H1 (cell line): ENCODE measurements around the gene CDK5R2. TPM values are rescaled to one million over a fixed set of nuclear protein-coding genes. Genes with fewer than 3 reads are reported as not detected.

ENCODE experiments used
- CTCF ChIA-PET: fragments of 300-600 bp; sonication (Branson Sonifier 250); formaldehyde crosslinking; loops from one replicate; lab custom pipeline; 2021; ENCODE audit not compliant: partially characterized antibody; lab: Charles Lee
- POLR2A ChIA-PET: fragments of 300-600 bp; sonication (Branson Sonifier 250); formaldehyde crosslinking; loops from one replicate; lab custom pipeline; 2021; ENCODE audit warnings: inconsistent platforms; ENCODE audit not compliant: partially characterized antibody; lab: Charles Lee
- DNase-seq, 2 experiments: peaks; one replicate each; pipeline versions ENCODE4 v3.0.0 to v3.0.0-alpha.2; 2010 to 2022; ENCODE audit warnings: low spot score in 2 of 2, low read depth in 1 of 2, mixed read lengths in 1 of 2
- FAIRE-seq: peaks from 2 replicates; lab custom pipeline; 2011; peaks lifted over from hg19 to GRCh38; lab: Jason Lieb, UNC
- H2AFZ ChIP-seq: 2 replicates; pipeline ENCODE4 v1.8.1; 2012; ENCODE audit warnings: low read length, inconsistent platforms
- H2AK5ac ChIP-seq: 2 replicates; pipeline ENCODE4 v1.6.1; 2013; ENCODE audit warnings: low read depth, low read length
- H2BK120ac ChIP-seq: replicated peaks from 2 replicates; pipeline ENCODE3; 2013; ENCODE audit warnings: low read depth, low read length, inconsistent platforms
- H2BK12ac ChIP-seq: 2 replicates; pipeline ENCODE4 v1.6.1; 2013; ENCODE audit warnings: low read depth, low read length
- H2BK15ac ChIP-seq: 2 replicates; pipeline ENCODE4 v1.6.1; 2013; ENCODE audit warnings: low read length
- H2BK20ac ChIP-seq: 2 replicates; pipeline ENCODE4 v1.6.1; 2013; ENCODE audit warnings: low read length
- H2BK5ac ChIP-seq: 2 replicates; pipeline ENCODE4 v1.6.1; 2013; ENCODE audit warnings: low read depth, low read length
- H3K14ac ChIP-seq: 2 replicates; pipeline ENCODE4 v1.6.1; 2013; ENCODE audit warnings: inconsistent platforms; ENCODE audit not compliant: insufficient read length
- H3K18ac ChIP-seq: 2 replicates; pipeline ENCODE4 v1.6.1; 2013; ENCODE audit warnings: low read length; ENCODE audit errors: extremely low read depth
- H3K23ac ChIP-seq: 2 replicates; pipeline ENCODE4 v1.6.1; 2013; ENCODE audit warnings: inconsistent platforms; ENCODE audit not compliant: insufficient read length
- H3K23me2 ChIP-seq: 2 replicates; pipeline ENCODE4 v1.6.1; 2013; ENCODE audit warnings: low read depth, low read length
- H3K27ac ChIP-seq: 2 replicates; pipeline ENCODE4 v1.6.1; 2011; ENCODE audit warnings: low read depth, low read length, inconsistent platforms
- H3K27me3 ChIP-seq, 4 experiments: replicated peaks in 1 of 4; 1 replicate in 1 of 4; 2 replicates in 3 of 4; pipeline versions ENCODE4 v1.6.1 to v1.8.1; 2011 to 2013; ENCODE audit warnings: low read length in 3 of 4, mild to moderate bottlenecking in 3 of 4, inconsistent platforms in 2 of 4, mixed read lengths in 2 of 4, moderate library complexity in 1 of 4; ENCODE audit not compliant: control insufficient read depth in 3 of 4, insufficient read depth in 3 of 4; ENCODE audit errors: extremely low read depth in 1 of 4
- H3K36me3 ChIP-seq, 4 experiments: 2 replicates each; pipeline versions ENCODE4 v1.6.1 to v1.8.1; 2011 to 2013; ENCODE audit warnings: mild to moderate bottlenecking in 4 of 4, low read length in 3 of 4, moderate library complexity in 2 of 4, control low read depth in 1 of 4, inconsistent platforms in 1 of 4; ENCODE audit not compliant: insufficient read depth in 4 of 4, control insufficient read depth in 2 of 4
- H3K4ac ChIP-seq: replicated peaks from 2 replicates; pipeline ENCODE3; 2013; ENCODE audit warnings: low read length, low read depth, mixed read lengths, inconsistent platforms; ENCODE audit not compliant: insufficient read length
- H3K4me1 ChIP-seq, 4 experiments: replicated peaks in 1 of 4; 1 replicate in 1 of 4; 2 replicates in 3 of 4; pipeline versions ENCODE4 v1.6.1 to v1.8.1; 2011 to 2013; ENCODE audit warnings: low read length in 3 of 4, inconsistent platforms in 2 of 4, mixed read lengths in 1 of 4; ENCODE audit not compliant: insufficient read depth in 4 of 4, control insufficient read depth in 3 of 4
- H3K4me2 ChIP-seq, 2 experiments: 2 replicates each; pipeline versions ENCODE4 v1.6.1 to v1.8.1; 2011 to 2013; ENCODE audit warnings: low read depth in 2 of 2, low read length in 2 of 2, control low read depth in 1 of 2, inconsistent platforms in 1 of 2, mild to moderate bottlenecking in 1 of 2; ENCODE audit not compliant: insufficient read depth in 1 of 2
- H3K4me3 ChIP-seq, 4 experiments: fragments of 200-600, 300-600 bp in 1 of 4; sonication (generic), shearing (Covaris generic), sonication (Bioruptor Twin) in 1 of 4; 2 replicates each; pipeline versions ENCODE4 v1.5.1 to v1.8.1; 2011 to 2016; ENCODE audit warnings: low read length in 4 of 4, low read depth in 3 of 4, control low read depth in 2 of 4, inconsistent platforms in 2 of 4, mild to moderate bottlenecking in 2 of 4, mixed read lengths in 1 of 4, moderate library complexity in 1 of 4; ENCODE audit not compliant: insufficient read depth in 2 of 4; ENCODE audit errors: extremely low read depth in 1 of 4
- H3K56ac ChIP-seq: replicated peaks from 2 replicates; pipeline ENCODE3; 2013; ENCODE audit warnings: low read depth, mild to moderate bottlenecking, mixed read lengths, low read length, inconsistent platforms; ENCODE audit not compliant: insufficient read length
- H3K79me1 ChIP-seq: 2 replicates; pipeline ENCODE4 v1.6.1; 2013; ENCODE audit warnings: low read depth, low read length, control low read depth
- H3K79me2 ChIP-seq, 2 experiments: 2 replicates each; pipeline versions ENCODE4 v1.6.1 to v1.8.1; 2012 to 2013; ENCODE audit warnings: low read length in 2 of 2, mild to moderate bottlenecking in 2 of 2, inconsistent platforms in 1 of 2; ENCODE audit not compliant: insufficient read depth in 2 of 2, control insufficient read depth in 1 of 2
- H3K9ac ChIP-seq, 4 experiments: replicated peaks in 1 of 4; 1 replicate in 1 of 4; 2 replicates in 3 of 4; pipeline versions ENCODE4 v1.6.1 to v1.8.1; 2011 to 2013; ENCODE audit warnings: low read depth in 3 of 4, low read length in 3 of 4, control low read depth in 2 of 4, mild to moderate bottlenecking in 2 of 4, moderate library complexity in 2 of 4, inconsistent platforms in 1 of 4; ENCODE audit errors: extremely low read depth in 1 of 4
- H3K9me3 ChIP-seq, 2 experiments: 2 replicates each; pipeline versions ENCODE4 v1.6.1 to v1.8.1; 2012 to 2013; ENCODE audit warnings: mild to moderate bottlenecking in 2 of 2, moderate library complexity in 2 of 2, control low read depth in 1 of 2, inconsistent platforms in 1 of 2, low read depth in 1 of 2, low read length in 1 of 2, mixed read lengths in 1 of 2; ENCODE audit not compliant: insufficient read depth in 2 of 2
- H4K20me1 ChIP-seq, 2 experiments: replicated peaks in 1 of 2; 2 replicates each; pipeline versions ENCODE3 to v1.8.1; 2011 to 2013; ENCODE audit warnings: inconsistent platforms in 2 of 2, low read length in 2 of 2, mild to moderate bottlenecking in 1 of 2; ENCODE audit not compliant: insufficient read depth in 2 of 2, control insufficient read depth in 1 of 2
- H4K5ac ChIP-seq: 2 replicates; pipeline ENCODE4 v1.6.1; 2013; ENCODE audit warnings: low read length, low read depth, mixed read lengths, inconsistent platforms; ENCODE audit not compliant: insufficient read length
- H4K8ac ChIP-seq: 2 replicates; pipeline ENCODE4 v1.8.0; 2013; ENCODE audit warnings: mild to moderate bottlenecking, moderate library complexity, low read length, inconsistent platforms; ENCODE audit not compliant: insufficient read depth; ENCODE audit errors: extremely low read depth
- H4K91ac ChIP-seq: replicated peaks from 2 replicates; pipeline ENCODE3; 2013; ENCODE audit warnings: low read length, mixed read lengths, inconsistent platforms; ENCODE audit not compliant: insufficient read length
- BACH1 ChIP-seq: IDR thresholded peaks from 2 replicates; pipeline ENCODE4 v1.6.1; 2012; ENCODE audit warnings: low read length, improper control_type of control experiment
- CEBPB ChIP-seq: IDR thresholded peaks from 2 replicates; pipeline ENCODE4 v1.6.1; 2012; ENCODE audit warnings: low read depth, low read length
- EZH2 ChIP-seq: fragments of 200-600 bp; sonication (generic); IDR thresholded peaks from 2 replicates; pipeline ENCODE4 v1.7.1; 2012; ENCODE audit warnings: low read depth, mild to moderate bottlenecking, moderate library complexity, low read length, inconsistent platforms; ENCODE audit not compliant: severe bottlenecking
- MAFK ChIP-seq: IDR thresholded peaks from 2 replicates; pipeline ENCODE4 v1.6.1; 2012; ENCODE audit warnings: low read depth, mild to moderate bottlenecking, improper control_type of control experiment, low read length
- SP1 ChIP-seq: IDR thresholded peaks from 2 replicates; pipeline ENCODE4 v1.6.1; 2011; ENCODE audit warnings: low read depth, low read length
- TAF1 ChIP-seq: IDR thresholded peaks from 2 replicates; pipeline ENCODE4 v1.6.1; 2011; ENCODE audit warnings: mild to moderate bottlenecking, low read depth, low read length
- TBP ChIP-seq: IDR thresholded peaks from 2 replicates; pipeline ENCODE4 v1.6.1; 2011; ENCODE audit warnings: low read depth, low read length, improper control_type of control experiment
- TCF12 ChIP-seq: IDR thresholded peaks from 2 replicates; pipeline ENCODE4 v1.6.1; 2011; ENCODE audit warnings: low read depth, mild to moderate bottlenecking, low read length
- WGBS, 2 experiments: shearing (Covaris generic) in 1 of 2; methylation state at CpG; one replicate each; pipeline versions ENCODE4 v1.1.6 to v1.1.7; 2013 to 2015; ENCODE audit warnings: low lambda C conversion rate in 2 of 2, mixed read lengths in 2 of 2, inconsistent platforms in 1 of 2, low coverage in 1 of 2, missing lambda C conversion rate in 1 of 2; ENCODE audit not compliant: insufficient replicate concordance in 2 of 2, insufficient coverage in 1 of 2, insufficient read length in 1 of 2; ENCODE audit errors: extremely low coverage in 1 of 2, missing lambda C conversion rate in 1 of 2; 5-methylcytosine and 5-hydroxymethylcytosine counted together
- polyA plus RNA-seq, 7 experiments: library from polyadenylated mRNA; depleted of rRNA in 3 of 7; stranded (reverse) in 5 of 7; unstranded in 2 of 7; fragments of >200 nt in 5 of 7; fragments of 200-250 nt in 2 of 7; gene quantifications; 1 replicate in 5 of 7; 2 replicates in 1 of 7; 4 replicates in 1 of 7; pipeline versions ENCODE4 v1.2.1 to v1.2.3, GENCODE V29; 2011 to 2013; ENCODE audit warnings: missing spikeins in 2 of 7, mixed read lengths in 2 of 7
- total RNA-seq: library from RNA; stranded (reverse); fragmentation: NEBNext Ultra II Directional; extraction: Animal tissue kit (Norgen Biotek cat#: 25700); gene quantifications from 2 replicates; pipeline ENCODE4 v1.2.1, GENCODE V29; 2021
- TF ChIP-seq, protein P1 (sequence below): IDR thresholded peaks from 2 replicates; pipeline ENCODE4 v1.6.1; 2011; ENCODE audit warnings: low read depth, mild to moderate bottlenecking, low read length; ENCODE audit not compliant: insufficient read depth

CDK5R2 gene
- total and polyA plus RNA-seq, 2 of the 8 experiments (the other 6 are each of a cell fraction or from before 2014, with no cell fraction given), result 0.14 TPM; not detected in 1

GRCh38 chr2:218964041-218964771 is 4.7 kb downstream of the CDK5R2 start:
- no peak for TF ChIP-seq TCF12
- TF ChIP-seq, protein P1, sequence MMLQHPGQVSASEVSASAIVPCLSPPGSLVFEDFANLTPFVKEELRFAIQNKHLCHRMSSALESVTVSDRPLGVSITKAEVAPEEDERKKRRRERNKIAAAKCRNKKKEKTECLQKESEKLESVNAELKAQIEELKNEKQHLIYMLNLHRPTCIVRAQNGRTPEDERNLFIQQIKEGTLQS, result no peak
- no peak for TF ChIP-seq CEBPB
- no peak for TF ChIP-seq SP1
- TF ChIP-seq BACH1, result peak; percentile 91
- peak; percentile 39; the same call in 1 of the 2 replicates for TF ChIP-seq TAF1
- TF ChIP-seq TBP, result no peak
- TF ChIP-seq EZH2, result peak; percentile 10
- peak; percentile 81 for TF ChIP-seq MAFK
- H3K4me2 ChIP-seq, result peak overlapping the region; percentile 84 to 86; a peak in 3 of 4 replicates
- no peak overlapping the region for H3K18ac ChIP-seq
- H2BK15ac ChIP-seq, result no peak overlapping the region
- peaks cover 0 to 2% of the 10 kb centered on the region in 2 experiments; a peak in 1 of 4 replicates for H3K9me3 ChIP-seq
- no peak overlapping the region for H3K56ac ChIP-seq
- H3K4ac ChIP-seq, result no peak overlapping the region
- H3K36me3 ChIP-seq, result peaks cover 0 to 15% (median 0%) of the 10 kb centered on the region in 4 experiments; a peak in 1 of 8 replicates
- H3K23ac ChIP-seq, result no peak overlapping the region
- no peak overlapping the region for H2BK120ac ChIP-seq
- CTCF ChIA-PET, result interaction anchor here (0.6 to 3.7 kb wide), 9 partner anchors 11 to 121 kb away, joined by 3 to 28 read pairs (median 4); no protein-coding TSS in a partner anchor
- no peak overlapping the region for H3K14ac ChIP-seq
- no peak overlapping the region for H3K27ac ChIP-seq
- no peak overlapping the region for H2AFZ ChIP-seq
- H4K8ac ChIP-seq, result no peak overlapping the region
- H4K5ac ChIP-seq, result no peak overlapping the region
- peaks cover 9% of the 10 kb centered on the region for H3K23me2 ChIP-seq
- H2AK5ac ChIP-seq, result no peak overlapping the region
- H3K4me1 ChIP-seq, result peaks cover 9 to 26% (median 16%) of the 10 kb centered on the region in 4 experiments
- no peaks in the 10 kb centered on the region for H3K79me1 ChIP-seq
- H2BK20ac ChIP-seq, result no peak overlapping the region
- 0 out of 2 replicates have a peak overlapping the region, but pooled peaks have one; percentile 18 for H2BK12ac ChIP-seq
- H3K4me3 ChIP-seq, result no peak overlapping the region
- peak overlapping the region; percentile 61; the same call in 1 of the 2 replicates for H2BK5ac ChIP-seq
- POLR2A ChIA-PET, result interaction anchor here (1.6 kb wide), 1 partner anchor 11 kb away, joined by 3 read pairs; no protein-coding TSS in a partner anchor
- H4K20me1 ChIP-seq, result peaks cover 2 to 12% of the 10 kb centered on the region in 2 experiments
- H3K79me2 ChIP-seq, result no peaks in the 10 kb centered on the region
- WGBS, 2 experiments, result 80% methylated on average over 5 of the region's 5 CpGs; no CpG with 5 or more reads in 1 of the 2 experiments
- H3K9ac ChIP-seq, result no peak overlapping the region
- DNase-seq (no peak), FAIRE-seq (no peak)
- H3K27me3 ChIP-seq, result peaks cover 25 to 36% (median 32%) of the 10 kb centered on the region in 4 experiments
- no peak overlapping the region for H4K91ac ChIP-seq
